ENCODE measurements around the gene GCFC2. TPM values are rescaled to one million over a fixed set of nuclear protein-coding genes. Genes with fewer than 3 reads are reported as not detected.
"Not testable (repeated sequence)": the region's sequence is repeated elsewhere in the genome, so short reads cannot be mapped to it uniquely, and the experiment has no call there.

GCFC2 gene
- polyA plus RNA-seq, 1 donor, result 28.2 TPM

GRCh38 chr2:75688196-75688595, 22.5 kb downstream of the GCFC2 start:
- Histone ChIP-seq H3K9me3 (ENCODE audit: control insufficient read depth, low read depth, low read length) (no peaks in the 10 kb centered on the region), H3K36me3 (ENCODE audit: control insufficient read depth, insufficient read depth, low read length) (peaks cover 41% of the 10 kb centered on the region), H3K4me3 (ENCODE audit: low read length) (no peak overlapping the region), H3K27me3 (ENCODE audit: control insufficient read depth, insufficient read depth, low read length) (no peaks in the 10 kb centered on the region), H3K27ac (ENCODE audit: low read length) (no peak overlapping the region), H3K4me1 (ENCODE audit: control insufficient read depth, insufficient read depth, low read length) (no peaks in the 10 kb centered on the region)
- WGBS (ENCODE audit: insufficient coverage, low lambda C conversion rate), result no CpG with 5 or more reads among the region's 1 CpG
- DNase-seq, result no peak

- not testable (repeated sequence) for H3K27ac ChIP-seq (ENCODE audit: low read length); DNase-seq; H3K27me3 ChIP-seq (ENCODE audit: control insufficient read depth, insufficient read depth, low read length); H3K4me1 ChIP-seq (ENCODE audit: control insufficient read depth, insufficient read depth, low read length); H3K9me3 ChIP-seq (ENCODE audit: control insufficient read depth, low read depth, low read length); H3K4me3 ChIP-seq (ENCODE audit: low read length)
- H3K36me3 ChIP-seq (ENCODE audit: control insufficient read depth, insufficient read depth, low read length), result peaks cover 42% of the 10 kb centered on the region
- 100% methylated on average over 2 of the region's 5 CpGs for WGBS (ENCODE audit: insufficient coverage, low lambda C conversion rate)
Measured at GRCh38 chr2:75683430-75683829, 27.3 kb downstream of the GCFC2 start.

GRCh38 chr2:75680402-75680801, 30.3 kb downstream of the GCFC2 start:
- H3K4me1 ChIP-seq (ENCODE audit: control insufficient read depth, insufficient read depth, low read length), result no peaks in the 10 kb centered on the region
- no peak overlapping the region for H3K27ac ChIP-seq (ENCODE audit: low read length)
- peak in 1 of 2 donors; percentile 6 for DNase-seq
- no peak overlapping the region for H3K4me3 ChIP-seq (ENCODE audit: low read length)
- H3K9me3 ChIP-seq (ENCODE audit: control insufficient read depth, low read depth, low read length), result no peaks in the 10 kb centered on the region
- no peaks in the 10 kb centered on the region for H3K27me3 ChIP-seq (ENCODE audit: control insufficient read depth, insufficient read depth, low read length)
- no CpG with 5 or more reads among the region's 1 CpG for WGBS (ENCODE audit: insufficient coverage, low lambda C conversion rate)
- peaks cover 23% of the 10 kb centered on the region for H3K36me3 ChIP-seq (ENCODE audit: control insufficient read depth, insufficient read depth, low read length)

- no peak for DNase-seq
- Histone ChIP-seq H3K4me3 (ENCODE audit: low read length) (no peak overlapping the region), H3K27me3 (ENCODE audit: control insufficient read depth, insufficient read depth, low read length) (no peaks in the 10 kb centered on the region), H3K36me3 (ENCODE audit: control insufficient read depth, insufficient read depth, low read length) (peaks cover 20% of the 10 kb centered on the region), H3K27ac (ENCODE audit: low read length) (no peak overlapping the region), H3K4me1 (ENCODE audit: control insufficient read depth, insufficient read depth, low read length) (no peaks in the 10 kb centered on the region), H3K9me3 (ENCODE audit: control insufficient read depth, low read depth, low read length) (no peaks in the 10 kb centered on the region)
- WGBS (ENCODE audit: insufficient coverage, low lambda C conversion rate), result no CpG with 5 or more reads among the region's 1 CpG
Measured at GRCh38 chr2:75679556-75679955, 31.2 kb downstream of the GCFC2 start.

GRCh38 chr2:75676464-75676863, 34.3 kb downstream of the GCFC2 start:
- Histone ChIP-seq H3K27me3 (ENCODE audit: control insufficient read depth, insufficient read depth, low read length) (no peaks in the 10 kb centered on the region), H3K27ac (ENCODE audit: low read length) (no peak overlapping the region), H3K9me3 (ENCODE audit: control insufficient read depth, low read depth, low read length) (no peaks in the 10 kb centered on the region), H3K36me3 (ENCODE audit: control insufficient read depth, insufficient read depth, low read length) (peaks cover 23% of the 10 kb centered on the region), H3K4me1 (ENCODE audit: control insufficient read depth, insufficient read depth, low read length) (no peaks in the 10 kb centered on the region), H3K4me3 (ENCODE audit: low read length) (no peak overlapping the region)
- no peak for DNase-seq
- WGBS (ENCODE audit: insufficient coverage, low lambda C conversion rate), result 97% methylated on average over 3 of the region's 3 CpGs

GRCh38 chr2:75675908-75676307, 34.8 kb downstream of the GCFC2 start:
- WGBS (ENCODE audit: insufficient coverage, low lambda C conversion rate), result 100% methylated on average over 3 of the region's 3 CpGs
- no peak for DNase-seq
- Histone ChIP-seq H3K4me3 (ENCODE audit: low read length) (no peak overlapping the region), H3K4me1 (ENCODE audit: control insufficient read depth, insufficient read depth, low read length) (no peaks in the 10 kb centered on the region), H3K9me3 (ENCODE audit: control insufficient read depth, low read depth, low read length) (no peaks in the 10 kb centered on the region), H3K36me3 (ENCODE audit: control insufficient read depth, insufficient read depth, low read length) (peaks cover 23% of the 10 kb centered on the region), H3K27ac (ENCODE audit: low read length) (no peak overlapping the region), H3K27me3 (ENCODE audit: control insufficient read depth, insufficient read depth, low read length) (no peaks in the 10 kb centered on the region)

GRCh38 chr2:75675423-75675822, 35.3 kb downstream of the GCFC2 start:
- WGBS (ENCODE audit: insufficient coverage, low lambda C conversion rate), result 100% methylated on average over 2 of the region's 4 CpGs

GRCh38 chr2:75667884-75668283, 42.8 kb downstream of the GCFC2 start:
- Histone ChIP-seq H3K4me1 (ENCODE audit: control insufficient read depth, insufficient read depth, low read length) (no peaks in the 10 kb centered on the region), H3K9me3 (ENCODE audit: control insufficient read depth, low read depth, low read length) (no peaks in the 10 kb centered on the region), H3K27ac (ENCODE audit: low read length) (no peak overlapping the region), H3K36me3 (ENCODE audit: control insufficient read depth, insufficient read depth, low read length) (peaks cover 46% of the 10 kb centered on the region), H3K27me3 (ENCODE audit: control insufficient read depth, insufficient read depth, low read length) (no peaks in the 10 kb centered on the region), H3K4me3 (ENCODE audit: low read length) (no peak overlapping the region)
- no peak for DNase-seq
- 100% methylated on average over 1 of the region's 2 CpGs for WGBS (ENCODE audit: insufficient coverage, low lambda C conversion rate)

More at GRCh38 chr2:75675423-75675822, 35.3 kb downstream of the GCFC2 start:
- DNase-seq; H3K4me1 ChIP-seq (ENCODE audit: control insufficient read depth, insufficient read depth, low read length); H3K27me3 ChIP-seq (ENCODE audit: control insufficient read depth, insufficient read depth, low read length); H3K27ac ChIP-seq (ENCODE audit: low read length); H3K4me3 ChIP-seq (ENCODE audit: low read length); H3K9me3 ChIP-seq (ENCODE audit: control insufficient read depth, low read depth, low read length): not testable (repeated sequence)
- peaks cover 25% of the 10 kb centered on the region for H3K36me3 ChIP-seq (ENCODE audit: control insufficient read depth, insufficient read depth, low read length)

GRCh38 chr2:75666911-75667310, 43.8 kb downstream of the GCFC2 start:
- Histone ChIP-seq H3K27ac (ENCODE audit: low read length) (no peak overlapping the region), H3K27me3 (ENCODE audit: control insufficient read depth, insufficient read depth, low read length) (no peaks in the 10 kb centered on the region), H3K4me3 (ENCODE audit: low read length) (no peak overlapping the region), H3K36me3 (ENCODE audit: control insufficient read depth, insufficient read depth, low read length) (peaks cover 41% of the 10 kb centered on the region), H3K4me1 (ENCODE audit: control insufficient read depth, insufficient read depth, low read length) (no peaks in the 10 kb centered on the region), H3K9me3 (ENCODE audit: control insufficient read depth, low read depth, low read length) (no peaks in the 10 kb centered on the region)
- DNase-seq, result no peak
- WGBS (ENCODE audit: insufficient coverage, low lambda C conversion rate), result 61% methylated on average over 3 of the region's 6 CpGs

GRCh38 chr2:75657798-75658197, 52.9 kb downstream of the GCFC2 start:
- peaks cover 7% of the 10 kb centered on the region for H3K9me3 ChIP-seq (ENCODE audit: control insufficient read depth, low read depth, low read length)
- no peaks in the 10 kb centered on the region for H3K4me1 ChIP-seq (ENCODE audit: control insufficient read depth, insufficient read depth, low read length)
- H3K36me3 ChIP-seq (ENCODE audit: control insufficient read depth, insufficient read depth, low read length), result peaks cover 56% of the 10 kb centered on the region
- H3K27me3 ChIP-seq (ENCODE audit: control insufficient read depth, insufficient read depth, low read length), result no peaks in the 10 kb centered on the region
- H3K27ac ChIP-seq (ENCODE audit: low read length), result no peak overlapping the region
- DNase-seq, result no peak
- no peak overlapping the region for H3K4me3 ChIP-seq (ENCODE audit: low read length)

- no peak for DNase-seq
- no peak overlapping the region for H3K4me3 ChIP-seq (ENCODE audit: low read length)
- H3K9me3 ChIP-seq (ENCODE audit: control insufficient read depth, low read depth, low read length), result peaks cover 7% of the 10 kb centered on the region
- no peaks in the 10 kb centered on the region for H3K4me1 ChIP-seq (ENCODE audit: control insufficient read depth, insufficient read depth, low read length)
- H3K27me3 ChIP-seq (ENCODE audit: control insufficient read depth, insufficient read depth, low read length), result no peaks in the 10 kb centered on the region
- WGBS (ENCODE audit: insufficient coverage, low lambda C conversion rate), result 100% methylated on average over 1 of the region's 1 CpG
- H3K27ac ChIP-seq (ENCODE audit: low read length), result no peak overlapping the region
- peaks cover 60% of the 10 kb centered on the region for H3K36me3 ChIP-seq (ENCODE audit: control insufficient read depth, insufficient read depth, low read length)
Measured at GRCh38 chr2:75656563-75656962, 54.2 kb downstream of the GCFC2 start.

All from large intestine (tissue), 3 donors.